Measurements from ENCODE around the gene PDX1.

Gene PDX1

DNA sequence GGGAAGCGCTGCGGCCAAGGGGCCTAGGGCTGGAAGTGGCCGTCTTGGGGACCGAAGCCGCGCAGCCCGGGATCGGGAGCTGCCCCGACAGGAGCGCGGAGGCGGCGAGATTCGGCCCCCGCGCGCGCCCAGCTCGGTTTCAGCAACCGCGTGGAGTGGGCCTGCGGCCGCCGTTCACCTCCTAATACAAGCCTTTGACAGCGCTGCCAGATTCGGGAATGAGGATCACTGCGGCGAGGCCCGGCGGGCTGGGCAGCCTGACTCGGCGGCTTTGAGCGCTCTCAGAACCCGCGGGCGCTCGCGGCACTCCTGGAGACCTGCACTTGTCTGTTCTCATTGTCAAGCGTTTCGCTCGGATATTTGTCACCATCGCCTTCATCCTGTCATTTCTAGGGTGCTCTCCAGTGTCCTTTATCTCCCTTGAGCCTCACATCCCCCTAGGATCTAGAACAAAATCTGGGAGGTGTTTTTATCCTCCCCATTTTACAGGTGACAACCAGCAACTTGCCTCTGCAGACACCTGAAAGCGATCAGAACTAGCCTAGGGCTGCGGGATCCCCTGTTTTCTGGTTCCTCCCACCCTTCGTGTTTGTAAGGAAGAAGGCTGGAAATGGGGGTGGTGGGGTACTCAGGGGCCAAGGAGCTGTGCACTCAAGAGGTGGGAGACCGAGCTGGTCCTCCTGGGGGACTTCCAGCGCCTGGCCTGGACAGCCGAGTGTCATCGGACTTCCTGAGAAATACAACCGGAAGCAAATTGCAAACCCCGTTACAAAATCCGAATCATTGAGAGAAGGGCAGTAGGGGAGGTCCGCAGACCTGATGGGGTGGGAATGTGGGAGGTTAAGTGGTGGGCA is 50.8 kb downstream of the PDX1 start:
- DNase-seq (ENCODE audit: low spot score) = no peak

DNA sequence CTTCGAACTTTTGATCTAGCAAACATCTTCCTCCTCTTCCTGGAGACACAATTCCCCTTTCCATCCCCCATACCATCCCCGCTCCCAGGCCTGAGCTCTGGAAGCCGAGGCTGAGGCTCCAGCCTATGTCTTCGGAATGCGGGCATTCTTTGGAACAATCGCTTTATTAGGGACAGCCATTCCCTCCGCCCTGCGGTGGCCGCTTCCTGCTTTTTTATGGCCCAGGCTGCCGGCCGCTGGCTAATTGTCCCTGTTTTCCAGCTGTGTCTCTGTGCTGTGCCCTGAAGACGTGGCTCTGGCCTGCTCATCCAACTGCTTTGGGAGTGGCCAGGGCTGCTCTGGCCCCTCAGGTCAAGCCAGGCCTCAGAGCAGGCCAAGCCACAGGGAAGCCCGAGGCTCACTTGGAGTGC is 51.4 kb downstream of the PDX1 start:
- DNase-seq (ENCODE audit: low spot score) = peak; percentile 65

DNA sequence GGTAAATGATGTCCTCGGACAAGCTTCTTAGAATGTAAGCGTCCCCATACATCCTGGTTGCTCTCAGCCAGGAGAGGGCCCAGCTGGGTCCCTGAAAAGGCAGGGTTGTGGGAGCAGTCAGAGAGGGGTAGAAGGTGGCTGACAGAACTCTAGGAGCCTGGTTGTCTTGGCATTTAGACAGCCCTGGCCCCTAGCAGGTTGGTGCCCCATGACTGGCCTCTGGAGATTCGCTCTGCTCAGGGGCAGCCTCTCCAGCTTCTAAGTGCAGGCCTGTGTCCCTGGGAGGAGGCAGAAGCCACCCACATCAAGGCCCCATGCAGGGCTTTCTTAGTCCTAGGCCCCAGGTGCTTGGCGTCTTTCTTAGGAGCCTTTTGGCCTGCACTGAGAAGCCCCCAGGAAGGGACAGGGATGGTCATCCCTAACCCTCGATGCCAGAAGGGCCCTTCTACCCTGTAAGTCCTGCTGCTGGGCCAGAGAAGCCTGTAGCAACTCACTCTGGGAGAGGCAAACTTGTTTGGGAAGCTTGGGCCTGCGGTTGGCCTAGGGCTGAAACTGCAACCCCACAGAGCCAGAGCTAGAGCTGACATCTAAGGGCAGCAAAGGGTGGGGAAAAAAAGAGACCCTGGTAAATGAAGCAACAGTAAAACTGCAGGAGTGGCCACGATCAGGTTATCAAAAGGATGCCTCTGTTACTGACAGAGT is 52.1 kb downstream of the PDX1 start:
- no peak for DNase-seq (ENCODE audit: low spot score)

DNA sequence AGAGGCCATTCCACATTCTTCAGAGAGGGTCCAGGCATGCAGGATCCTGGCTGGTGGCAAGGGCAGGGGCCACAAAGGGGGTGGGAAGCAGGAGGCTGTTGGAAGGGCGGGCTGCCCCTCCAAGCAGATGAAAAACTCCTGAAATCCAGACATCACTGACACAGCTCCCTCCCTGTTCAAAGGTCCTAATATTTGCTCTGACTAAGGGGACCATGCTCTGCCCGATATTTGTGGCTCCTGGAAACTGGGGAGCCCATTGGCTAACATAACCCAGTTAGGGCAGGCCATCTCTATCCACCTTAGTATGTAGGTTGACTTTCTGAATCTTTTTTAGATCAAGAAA is 52.6 kb downstream of the PDX1 start:
- no peak for DNase-seq (ENCODE audit: low spot score)

DNA sequence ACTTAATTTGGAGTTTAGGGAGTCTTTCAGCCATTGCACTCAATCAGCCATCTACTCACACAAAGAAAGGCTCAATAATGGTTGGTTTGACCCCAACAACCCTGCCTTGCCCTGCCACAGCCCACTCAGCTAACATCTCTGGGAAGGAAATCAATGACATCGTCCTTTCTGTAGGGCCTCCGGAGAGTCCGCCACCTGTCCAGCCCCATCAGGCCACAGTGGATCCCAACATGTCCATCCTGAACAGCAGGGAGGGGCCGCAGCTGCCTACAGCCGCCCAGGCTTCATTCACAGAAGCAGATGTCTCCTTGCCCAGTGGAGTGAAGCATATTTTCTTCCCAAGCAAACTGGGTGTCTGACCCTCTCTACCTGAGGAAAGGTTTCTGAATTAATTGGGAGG is 53.5 kb downstream of the PDX1 start:
- DNase-seq (ENCODE audit: low spot score) = no peak

DNA sequence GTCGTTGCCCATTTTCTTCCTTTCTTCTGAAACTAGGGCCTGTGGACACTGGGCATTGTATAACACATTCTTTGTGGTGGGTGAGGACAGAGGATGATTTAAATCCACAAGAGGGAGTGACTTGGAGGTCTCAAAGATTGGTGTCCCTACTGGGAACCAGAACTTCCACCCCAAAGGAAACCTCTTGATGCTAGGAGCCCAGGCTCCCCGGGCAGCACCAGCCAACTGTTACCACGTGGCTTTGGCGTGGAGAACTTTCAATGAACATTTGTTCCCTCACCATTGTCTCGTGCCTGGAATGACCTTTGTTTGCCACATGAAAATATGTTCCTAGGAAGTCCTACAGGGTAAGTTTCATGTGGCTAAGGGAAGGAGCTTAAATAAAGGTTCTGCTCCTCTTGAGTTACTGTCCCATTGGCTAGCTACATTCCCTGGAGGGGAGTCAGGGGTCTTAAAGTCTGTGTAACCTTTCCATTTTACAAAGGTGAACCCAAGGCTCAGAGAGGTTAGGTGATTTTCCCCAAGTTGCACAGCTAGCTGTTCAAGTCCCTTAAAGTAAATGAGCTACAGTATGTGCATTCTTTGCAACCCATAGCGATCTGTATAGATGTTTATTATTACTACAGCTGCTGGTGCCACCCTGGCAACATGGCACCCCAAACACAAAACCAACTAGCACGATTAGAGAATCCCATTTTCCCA is 54.3 kb downstream of the PDX1 start:
- no peak for DNase-seq (ENCODE audit: low spot score)
